NT2/D1 (cell line): ENCODE data around the gene POPDC3.

Source experiments
- DNase-seq: peaks from one replicate; pipeline ENCODE4 v3.0.0-alpha.2; 2011; ENCODE audit warnings: low read depth, low spot score
- H3K27me3 ChIP-seq: 2 replicates; pipeline ENCODE4 v1.6.0; 2011; ENCODE audit warnings: mild to moderate bottlenecking; ENCODE audit not compliant: insufficient read length, insufficient read depth
- H3K36me3 ChIP-seq: 2 replicates; pipeline ENCODE4 v1.6.1; 2011; ENCODE audit warnings: mild to moderate bottlenecking, low read length, mixed read lengths; ENCODE audit not compliant: insufficient read depth, insufficient read length
- H3K4me1 ChIP-seq: 2 replicates; pipeline ENCODE4 v1.5.1; 2011; ENCODE audit not compliant: insufficient read depth, insufficient read length
- H3K4me3 ChIP-seq: 2 replicates; pipeline ENCODE4 v1.5.1; 2011; ENCODE audit warnings: low read depth; ENCODE audit not compliant: insufficient read length
- H3K9ac ChIP-seq: 2 replicates; pipeline ENCODE4 v1.6.0; 2011; ENCODE audit warnings: low read depth; ENCODE audit not compliant: insufficient read length
- H3K9me3 ChIP-seq: 2 replicates; pipeline ENCODE4 v1.5.1; 2011; ENCODE audit warnings: mild to moderate bottlenecking, low read length; ENCODE audit not compliant: insufficient read depth
- SUZ12 ChIP-seq: IDR thresholded peaks from 2 replicates; pipeline ENCODE4 v1.6.1; 2011; ENCODE audit not compliant: insufficient read length, insufficient read depth; ENCODE audit errors: extremely low read depth
- YY1 ChIP-seq: IDR thresholded peaks from 2 replicates; pipeline ENCODE4 v1.6.1; 2011; ENCODE audit not compliant: insufficient read length, insufficient read depth
- ZNF274 ChIP-seq: IDR thresholded peaks from 2 replicates; pipeline ENCODE4 v1.6.1; 2011; ENCODE audit warnings: mild to moderate bottlenecking, low read depth, low read length

POPDC3 gene

DNA sequence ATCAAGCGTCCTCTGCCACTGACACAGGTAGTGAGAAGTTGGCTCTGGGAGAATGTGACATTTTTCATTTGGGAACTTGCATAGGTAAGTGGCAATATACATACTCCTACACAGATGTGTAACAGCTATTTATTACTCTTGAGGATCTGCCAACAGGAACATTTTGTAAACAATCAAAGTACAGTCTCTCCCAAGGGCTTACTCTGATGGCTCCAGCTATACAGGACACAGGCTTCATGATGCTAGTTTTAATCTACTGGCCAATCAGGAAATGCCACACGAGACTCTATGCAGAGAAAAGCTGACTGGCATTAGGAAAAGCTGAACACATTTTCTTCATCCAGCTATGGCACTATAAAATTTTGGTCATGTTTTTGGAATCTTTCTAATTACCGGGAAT, 57.8 kb downstream of the POPDC3 start:
- H3K4me1 ChIP-seq: no peaks in the 10 kb centered on the region
- H3K9ac ChIP-seq: no peak overlapping the region
- no peaks in the 10 kb centered on the region for H3K36me3 ChIP-seq
- no peak for DNase-seq
- no peaks in the 10 kb centered on the region for H3K27me3 ChIP-seq
- no peak overlapping the region for H3K4me3 ChIP-seq
- H3K9me3 ChIP-seq: no peaks in the 10 kb centered on the region
- TF ChIP-seq YY1: no peak
- no peak for TF ChIP-seq ZNF274
- no peak for TF ChIP-seq SUZ12

DNA sequence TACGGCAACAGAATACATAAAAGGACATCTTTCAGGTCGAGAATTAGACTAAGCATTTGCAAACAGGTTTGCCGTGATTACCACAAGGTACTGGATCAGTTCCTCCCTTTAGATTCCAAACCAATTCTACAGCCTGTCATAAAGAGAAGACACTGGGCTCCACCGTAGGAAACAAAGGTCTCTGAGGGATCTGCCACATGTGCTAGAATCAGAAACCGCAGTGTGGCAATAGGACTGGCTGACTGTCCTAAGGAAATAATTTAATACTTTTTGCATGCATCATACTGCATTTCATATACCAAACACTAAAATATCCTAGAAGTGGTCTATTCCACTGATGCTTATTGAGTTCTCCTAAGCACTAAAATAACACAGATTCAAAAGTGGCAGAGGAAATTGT, 59.2 kb downstream of the POPDC3 start:
- Histone ChIP-seq H3K9ac (no peak overlapping the region), H3K36me3 (peaks cover 3% of the 10 kb centered on the region), H3K4me1 (no peaks in the 10 kb centered on the region), H3K4me3 (no peak overlapping the region), H3K27me3 (no peaks in the 10 kb centered on the region), H3K9me3 (no peaks in the 10 kb centered on the region)
- TF ChIP-seq SUZ12 (no peak), ZNF274 (no peak), YY1 (no peak)
- DNase-seq: no peak

- Histone ChIP-seq H3K9ac (no peak overlapping the region), H3K4me3 (no peak overlapping the region), H3K36me3 (peaks cover 11% of the 10 kb centered on the region), H3K9me3 (no peaks in the 10 kb centered on the region), H3K27me3 (no peaks in the 10 kb centered on the region), H3K4me1 (no peaks in the 10 kb centered on the region)
- TF ChIP-seq ZNF274: no peak
- TF ChIP-seq YY1: no peak
- DNase-seq: no peak
Observed at GRCh38 chr6:105116150-105116549, 63.7 kb downstream of the POPDC3 start.

- Histone ChIP-seq H3K4me1 (no peaks in the 10 kb centered on the region), H3K4me3 (no peak overlapping the region), H3K9me3 (no peaks in the 10 kb centered on the region), H3K27me3 (no peaks in the 10 kb centered on the region), H3K36me3 (peaks cover 17% of the 10 kb centered on the region), H3K9ac (no peak overlapping the region)
- DNase-seq: no peak
- TF ChIP-seq ZNF274: no peak
- TF ChIP-seq YY1: no peak
- TF ChIP-seq SUZ12: no peak
Observed at GRCh38 chr6:105113422-105113821, 66.4 kb downstream of the POPDC3 start.

GRCh38 chr6:105112577-105112976, 67.2 kb downstream of the POPDC3 start:
- Histone ChIP-seq H3K9ac (no peak overlapping the region), H3K4me3 (no peak overlapping the region), H3K4me1 (no peaks in the 10 kb centered on the region), H3K9me3 (no peaks in the 10 kb centered on the region), H3K36me3 (peaks cover 17% of the 10 kb centered on the region), H3K27me3 (no peaks in the 10 kb centered on the region)
- TF ChIP-seq ZNF274: no peak
- TF ChIP-seq SUZ12: no peak
- TF ChIP-seq YY1: no peak
- DNase-seq: no peak

DNA sequence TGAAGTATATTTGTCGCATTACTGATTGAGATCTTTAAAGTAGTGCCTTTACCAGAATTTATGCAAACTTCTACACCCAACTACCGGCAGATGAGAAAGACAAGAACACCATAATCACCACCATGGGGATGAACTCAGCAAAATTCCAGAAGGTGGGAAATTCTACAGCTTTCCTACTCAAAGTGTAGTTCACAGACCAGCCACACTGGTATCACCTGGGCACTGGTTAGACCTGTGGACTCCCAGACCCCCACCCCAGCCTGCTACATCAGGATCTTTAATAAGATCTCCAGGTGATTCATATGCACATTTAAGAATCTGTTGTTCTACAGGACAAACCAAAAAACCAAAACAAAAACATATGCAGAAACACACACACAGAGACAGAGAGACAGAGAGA, 67.9 kb downstream of the POPDC3 start:
- Histone ChIP-seq H3K9ac (no peak overlapping the region), H3K4me3 (no peak overlapping the region), H3K27me3 (no peaks in the 10 kb centered on the region), H3K9me3 (no peaks in the 10 kb centered on the region), H3K36me3 (peaks cover 17% of the 10 kb centered on the region), H3K4me1 (no peaks in the 10 kb centered on the region)
- no peak for DNase-seq
- TF ChIP-seq SUZ12 (no peak), YY1 (no peak), ZNF274 (no peak)

DNA sequence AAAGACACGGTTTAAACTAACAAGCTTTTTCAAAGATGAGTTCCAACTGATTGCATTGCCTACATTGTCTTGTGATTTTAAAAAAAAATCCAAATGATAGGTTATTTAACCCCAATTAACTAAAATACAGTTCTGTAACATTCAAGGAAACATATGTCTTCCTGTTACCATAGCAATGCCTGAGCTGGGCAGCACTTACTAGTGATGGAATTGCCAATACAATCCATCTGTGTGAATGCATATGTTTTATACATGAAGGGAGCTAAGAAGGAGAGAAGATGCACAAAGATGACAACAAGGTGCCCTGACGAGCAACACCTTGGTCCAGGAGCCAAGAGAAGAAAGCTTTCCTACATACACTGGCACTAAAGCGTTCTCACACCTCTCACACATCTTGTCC, 68.7 kb downstream of the POPDC3 start:
- TF ChIP-seq YY1 (no peak), SUZ12 (no peak), ZNF274 (no peak)
- H3K36me3 ChIP-seq: peaks cover 14% of the 10 kb centered on the region
- H3K4me1 ChIP-seq: no peaks in the 10 kb centered on the region
- H3K9me3 ChIP-seq: no peaks in the 10 kb centered on the region
- H3K27me3 ChIP-seq: no peaks in the 10 kb centered on the region
- no peak overlapping the region for H3K4me3 ChIP-seq
- H3K9ac ChIP-seq: no peak overlapping the region
- DNase-seq: no peak
